ENCODE data around the gene TMSB4X. TPM values are rescaled to one million over a fixed set of nuclear protein-coding genes. Genes with fewer than 3 reads are reported as not detected.

Gene TMSB4X
- total and polyA plus RNA-seq, 2 of the 4 experiments (the other 2 are of a cell fraction): 4,648 to 11,116 TPM

- POLR2A ChIA-PET (ENCODE audit: unreplicated experiment): interaction anchor here (1.4 kb wide), 1 partner anchor 18 kb away, joined by 3 read pairs; no protein-coding TSS in a partner anchor
- Histone ChIP-seq H3K79me1 (ENCODE audit: low read depth in 1 of 2, low read length in 2 of 2) (peaks cover 0 to 4% of the 10 kb centered on the region in 2 experiments; a peak in 1 of 4 replicates), H2AFZ (replicated peaks; ENCODE audit: low read length, poor library complexity) (no peak overlapping the region), H3K56ac (ENCODE audit: extremely low read depth, insufficient read depth, low read length) (no peak overlapping the region), H3K27me3 (ENCODE audit: control insufficient read depth, insufficient read depth, low read length) (no peaks in the 10 kb centered on the region), H2BK15ac (ENCODE audit: low read depth, low read length) (no peak overlapping the region; the same call in 2 of the 3 replicates), H4K8ac (ENCODE audit: low read depth in 2 of 2, low read length in 2 of 2) (no peak overlapping the region), H4K20me1 (ENCODE audit: insufficient read depth, low read length) (no peaks in the 10 kb centered on the region), H3K27ac (ENCODE audit: insufficient read depth, low read length) (no peak overlapping the region), H2BK5ac (ENCODE audit: low read depth, low read length, poor library complexity, severe bottlenecking) (no peak overlapping the region), H3K4me1 (ENCODE audit: control insufficient read depth, insufficient read depth, low read length) (peaks cover 9% of the 10 kb centered on the region), H4K5ac (ENCODE audit: low read depth, low read length) (no peak overlapping the region), H2BK120ac (ENCODE audit: low read depth, low read length) (no peak overlapping the region), H3K14ac (replicated peaks; ENCODE audit: low read depth, low read length) (no peak overlapping the region), H2BK20ac (ENCODE audit: low read depth, low read length) (no peak overlapping the region), H3K4ac (ENCODE audit: low read depth, low read length) (no peak overlapping the region), H3K4me2 (ENCODE audit: low read depth, low read length) (no peak overlapping the region), H3K23ac (ENCODE audit: low read depth, low read length) (no peak overlapping the region), H3K9me3 (ENCODE audit: control insufficient read depth, insufficient read depth, low read length) (no peaks in the 10 kb centered on the region), H2AK9ac (replicated peaks; ENCODE audit: low read depth, low read length, poor library complexity) (no peak overlapping the region), H3K18ac (ENCODE audit: low read depth, low read length) (no peak overlapping the region), H2AK5ac (ENCODE audit: low read depth, low read length) (no peak overlapping the region), H3K4me3 (ENCODE audit: insufficient read depth, low read depth, low read length) (no peak overlapping the region), H3K9me1 (ENCODE audit: insufficient read depth, low read length) (peaks cover 8% of the 10 kb centered on the region), H3K9ac (ENCODE audit: low read depth, low read length) (no peak overlapping the region), H4K91ac (ENCODE audit: insufficient read depth, low read depth, low read length) (no peak overlapping the region), H3K36me3 (ENCODE audit: control insufficient read depth, insufficient read depth, low read length) (no peaks in the 10 kb centered on the region)
- WGBS, 2 experiments (ENCODE audit: extremely low coverage in 2 of 2, insufficient read length in 1 of 2): no CpG with 5 or more reads among the region's 4 CpGs
- in situ Hi-C loops (cut with MboI; ENCODE audit: low sequenced_read_pairs): loop anchor here (10.0 to 25.0 kb wide), 3 partner anchors 696 to 1079 kb away; partner anchors contain the start of genes GEMIN8, OFD1, TCEANC and TRAPPC2
- TF ChIP-seq FOS (IDR thresholded peaks at IDR 0.05; ENCODE audit: low read depth, low read length): no peak
- no peak for TF ChIP-seq MXI1 (IDR thresholded peaks at IDR 0.05; ENCODE audit: borderline replicate concordance, low read depth, low read length)
- TF ChIP-seq MAFK (IDR thresholded peaks at IDR 0.05; ENCODE audit: low read depth, low read length): no peak
- no peak for TF ChIP-seq USF2 (IDR thresholded peaks at IDR 0.05; ENCODE audit: low read depth, low read length)
- no peak for TF ChIP-seq CHD1 (IDR thresholded peaks at IDR 0.05; ENCODE audit: low read depth, low read length)
- no peak for TF ChIP-seq RAD21 (IDR thresholded peaks at IDR 0.05; ENCODE audit: low read length)
- no peak for TF ChIP-seq SMC3 (IDR thresholded peaks at IDR 0.05; ENCODE audit: low read depth, low read length)
- TF ChIP-seq ELK1 (IDR thresholded peaks at IDR 0.05; ENCODE audit: borderline replicate concordance, low read depth, low read length): no peak
- no peak for TF ChIP-seq NFE2L2 (IDR thresholded peaks at IDR 0.05; ENCODE audit: low read depth, low read length)
- TF ChIP-seq MAZ (IDR thresholded peaks at IDR 0.05; ENCODE audit: borderline replicate concordance, low read depth, low read length): no peak
- no peak for TF ChIP-seq CEBPB (IDR thresholded peaks at IDR 0.05; ENCODE audit: low read depth, low read length)
- no peak for TF ChIP-seq BHLHE40 (IDR thresholded peaks at IDR 0.05; ENCODE audit: low read depth, low read length)
- no peak for TF ChIP-seq RCOR1 (IDR thresholded peaks at IDR 0.05; ENCODE audit: insufficient replicate concordance, low read length)
- no peak for TF ChIP-seq RFX5 (IDR thresholded peaks at IDR 0.05; ENCODE audit: low read depth, low read length)
- no peak for TF ChIP-seq POLR2A (IDR thresholded peaks at IDR 0.05; ENCODE audit: low read depth, low read length)
- no peak for TF ChIP-seq CTCF (conservative IDR thresholded peaks at IDR 0.05; ENCODE audit: low read depth, low read length)
- intact Hi-C loops (cut with micrococcal nuclease): no loop called here
- ATAC-seq (ENCODE audit: low read depth) (no peak), DNase-seq (no peak)
- BruUV-seq (replicated peaks): no TSS peak
- CTCF ChIA-PET: no interaction called here
- dilution Hi-C loops (cut with HindIII; ENCODE audit: low sequenced_read_pairs, unreplicated experiment): no loop called here
Observed at GRCh38 chrX:12958461-12958860, 16.4 kb upstream of the TMSB4X start.
